ENCODE measurements around the gene NFIC. TPM values are rescaled to one million over a fixed set of nuclear protein-coding genes. Genes with fewer than 3 reads are reported as not detected.
A peak's percentile ranks its signal among the peaks of the same experiment; 100 is the strongest.

Gene NFIC
- total RNA-seq, 2 donors from 2014 or later: 111 to 196 TPM

DNA sequence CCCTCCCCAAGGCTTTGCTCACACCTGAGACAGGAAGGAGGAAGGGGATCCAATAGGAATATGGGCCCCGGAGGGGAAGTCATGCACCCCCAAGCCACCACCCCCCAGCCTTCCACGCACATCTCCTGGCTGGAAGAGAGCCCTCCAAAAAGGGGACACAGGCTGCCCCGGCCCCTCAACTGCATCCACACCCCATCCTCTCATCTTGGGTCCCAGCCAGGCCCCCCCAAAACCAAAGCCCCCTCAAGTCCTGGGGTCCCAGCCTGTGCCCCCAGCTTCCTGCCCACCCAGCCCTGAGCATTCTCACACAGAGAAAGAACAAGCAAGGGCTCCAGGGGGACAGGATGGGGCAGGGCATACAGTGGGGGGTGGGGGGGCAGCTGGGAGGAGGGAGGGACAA, 101.8 kb downstream of the NFIC start:
- Histone ChIP-seq H3K27me3 (no peaks in the 10 kb centered on the region), H3K27ac (peak overlapping the region; percentile 46 to 78), H3K9me3 (no peaks in the 10 kb centered on the region), H3K36me3 (peaks cover 12% of the 10 kb centered on the region), H3K4me3 (no peak overlapping the region), H3K4me1 (peaks cover 0 to 60% of the 10 kb centered on the region in 2 donors)
- TF ChIP-seq, protein P1, sequence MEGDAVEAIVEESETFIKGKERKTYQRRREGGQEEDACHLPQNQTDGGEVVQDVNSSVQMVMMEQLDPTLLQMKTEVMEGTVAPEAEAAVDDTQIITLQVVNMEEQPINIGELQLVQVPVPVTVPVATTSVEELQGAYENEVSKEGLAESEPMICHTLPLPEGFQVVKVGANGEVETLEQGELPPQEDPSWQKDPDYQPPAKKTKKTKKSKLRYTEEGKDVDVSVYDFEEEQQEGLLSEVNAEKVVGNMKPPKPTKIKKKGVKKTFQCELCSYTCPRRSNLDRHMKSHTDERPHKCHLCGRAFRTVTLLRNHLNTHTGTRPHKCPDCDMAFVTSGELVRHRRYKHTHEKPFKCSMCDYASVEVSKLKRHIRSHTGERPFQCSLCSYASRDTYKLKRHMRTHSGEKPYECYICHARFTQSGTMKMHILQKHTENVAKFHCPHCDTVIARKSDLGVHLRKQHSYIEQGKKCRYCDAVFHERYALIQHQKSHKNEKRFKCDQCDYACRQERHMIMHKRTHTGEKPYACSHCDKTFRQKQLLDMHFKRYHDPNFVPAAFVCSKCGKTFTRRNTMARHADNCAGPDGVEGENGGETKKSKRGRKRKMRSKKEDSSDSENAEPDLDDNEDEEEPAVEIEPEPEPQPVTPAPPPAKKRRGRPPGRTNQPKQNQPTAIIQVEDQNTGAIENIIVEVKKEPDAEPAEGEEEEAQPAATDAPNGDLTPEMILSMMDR (IDR thresholded peaks at IDR 0.05): no peak
- no peak for DNase-seq (ENCODE audit: low spot score)

DNA sequence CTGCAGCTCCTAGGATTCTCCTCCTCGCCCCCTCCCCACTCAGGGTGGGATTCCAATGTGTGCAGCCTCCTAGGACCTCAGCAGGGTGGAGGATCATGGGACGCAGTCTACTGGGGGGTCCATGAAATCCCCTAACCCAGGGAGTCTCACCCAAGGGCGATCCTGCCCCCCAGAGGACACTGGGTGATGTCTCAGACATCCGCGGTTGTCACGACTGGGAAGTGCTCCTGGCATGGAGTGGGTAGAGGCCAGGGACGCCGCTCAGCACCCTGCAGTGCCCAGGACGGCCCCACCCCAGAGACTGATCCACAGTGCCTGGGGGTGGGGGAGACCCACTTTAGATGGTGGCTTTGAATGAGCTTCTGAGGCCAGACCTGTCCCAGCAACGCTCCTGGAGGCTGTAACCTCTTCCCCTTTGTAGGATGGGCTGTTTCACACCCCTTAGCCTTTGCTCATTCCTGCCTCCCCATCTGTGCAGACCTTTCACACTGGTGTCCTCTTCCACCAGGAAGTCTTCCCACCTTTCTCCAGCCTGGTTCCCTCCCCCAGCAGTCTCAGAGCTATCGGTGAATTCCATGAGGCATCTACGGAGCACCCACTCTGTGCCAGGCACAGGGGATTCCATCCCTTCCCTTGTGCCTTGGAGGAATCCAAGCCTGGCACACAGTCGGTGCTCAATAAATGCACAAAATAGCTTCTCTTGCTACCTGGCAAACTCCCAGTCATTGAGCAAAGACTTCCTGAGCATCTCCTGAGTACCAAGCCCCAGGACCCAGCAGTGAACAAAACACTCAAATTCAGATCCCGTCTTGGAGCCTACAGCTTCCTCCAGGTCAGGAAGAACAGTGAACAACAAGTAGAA, 103.5 kb downstream of the NFIC start:
- peaks cover 0 to 44% of the 10 kb centered on the region in 2 donors for H3K4me1 ChIP-seq

DNA sequence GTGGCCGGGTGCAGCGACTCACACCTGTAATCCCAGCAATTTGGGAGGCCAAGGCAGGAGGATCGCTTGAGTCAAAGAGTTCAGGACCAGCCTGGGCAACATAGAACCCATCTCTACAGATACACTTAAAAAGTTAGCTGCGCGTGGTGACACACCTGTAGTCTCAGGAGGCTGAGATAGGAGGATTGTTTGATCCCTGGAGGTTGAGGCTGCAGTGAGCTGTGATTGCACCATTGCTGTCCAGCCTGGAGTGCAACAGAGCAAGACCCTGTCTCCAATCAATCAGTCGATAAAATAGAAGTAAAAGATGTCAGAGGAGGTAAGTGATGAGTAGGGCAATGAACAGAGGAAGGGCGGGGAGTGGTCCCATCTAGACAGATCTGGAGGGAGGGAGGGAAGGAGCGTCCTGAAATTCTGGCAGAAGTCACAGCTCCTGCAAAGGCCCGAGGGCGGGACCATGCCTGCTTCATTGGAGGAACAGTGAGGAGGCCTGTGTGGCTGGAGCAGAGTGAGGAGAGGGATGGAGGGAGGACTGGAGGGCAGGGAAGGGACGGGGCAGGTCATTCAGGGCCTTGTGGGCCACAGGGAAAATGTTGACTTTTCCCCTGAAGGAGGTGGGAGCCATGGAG, 104.2 kb downstream of the NFIC start:
- H3K27me3 ChIP-seq: no peaks in the 10 kb centered on the region
- no peaks in the 10 kb centered on the region for H3K9me3 ChIP-seq
- peak overlapping the region in 1 of 2 donors; percentile 29 for H3K27ac ChIP-seq
- H3K4me1 ChIP-seq: peaks cover 0 to 41% of the 10 kb centered on the region in 2 donors
- H3K4me3 ChIP-seq: no peak overlapping the region
- TF ChIP-seq, protein P1 (IDR thresholded peaks at IDR 0.05): no peak
- no peaks in the 10 kb centered on the region for H3K36me3 ChIP-seq
- DNase-seq (ENCODE audit: low spot score): no peak

More for the DNA sequence above, 103.5 kb downstream of the NFIC start:
- H3K27me3 ChIP-seq: no peaks in the 10 kb centered on the region
- no peak overlapping the region for H3K4me3 ChIP-seq
- no peaks in the 10 kb centered on the region for H3K9me3 ChIP-seq
- H3K36me3 ChIP-seq: no peaks in the 10 kb centered on the region
- peak overlapping the region; percentile 31 to 37 for H3K27ac ChIP-seq
- TF ChIP-seq, protein P1 (IDR thresholded peaks at IDR 0.05): peak in 1 of 2 donors; percentile 45
- no peak for DNase-seq (ENCODE audit: low spot score)

DNA sequence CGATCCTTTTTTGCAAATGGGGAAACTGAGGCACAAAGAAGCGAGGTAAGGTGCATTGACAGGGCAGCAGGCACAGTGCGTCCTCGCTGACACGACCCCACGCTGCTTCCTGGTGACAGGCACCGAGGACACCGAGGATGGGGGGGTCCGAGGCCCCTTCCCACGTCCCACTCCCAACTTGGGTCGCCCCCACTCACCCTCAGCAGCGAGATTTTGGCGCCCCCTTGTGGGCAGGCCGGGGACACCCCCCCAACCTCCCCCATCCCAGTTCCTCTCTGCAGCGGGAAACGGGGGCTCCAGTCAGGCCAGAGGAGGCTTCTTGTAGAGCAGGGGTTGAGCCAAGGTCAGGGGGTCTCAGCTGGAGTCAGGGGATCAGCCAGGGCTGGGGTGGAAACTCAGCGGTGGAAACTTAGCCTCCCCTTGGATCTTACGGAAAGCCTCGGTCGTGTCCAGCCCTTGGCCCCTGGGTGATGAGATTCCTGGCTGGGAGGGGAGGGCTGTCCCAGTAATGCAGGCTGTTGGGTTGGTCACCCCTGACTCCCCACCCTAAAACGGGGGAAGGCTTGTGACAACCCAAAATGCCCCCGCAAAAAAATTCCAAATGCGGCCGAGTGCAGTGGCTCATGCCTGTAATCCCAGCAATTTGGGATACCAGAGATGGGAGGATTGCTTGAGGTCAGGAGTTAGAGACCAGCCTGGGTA, 105.7 kb downstream of the NFIC start:
- Histone ChIP-seq H3K27ac (no peak overlapping the region), H3K27me3 (no peaks in the 10 kb centered on the region), H3K4me3 (no peak overlapping the region), H3K9me3 (no peaks in the 10 kb centered on the region), H3K4me1 (peaks cover 0 to 26% of the 10 kb centered on the region in 2 donors), H3K36me3 (no peaks in the 10 kb centered on the region)
- DNase-seq (ENCODE audit: low spot score): no peak
- TF ChIP-seq, protein P1 (IDR thresholded peaks at IDR 0.05): peak; percentile 84 to 96

DNA sequence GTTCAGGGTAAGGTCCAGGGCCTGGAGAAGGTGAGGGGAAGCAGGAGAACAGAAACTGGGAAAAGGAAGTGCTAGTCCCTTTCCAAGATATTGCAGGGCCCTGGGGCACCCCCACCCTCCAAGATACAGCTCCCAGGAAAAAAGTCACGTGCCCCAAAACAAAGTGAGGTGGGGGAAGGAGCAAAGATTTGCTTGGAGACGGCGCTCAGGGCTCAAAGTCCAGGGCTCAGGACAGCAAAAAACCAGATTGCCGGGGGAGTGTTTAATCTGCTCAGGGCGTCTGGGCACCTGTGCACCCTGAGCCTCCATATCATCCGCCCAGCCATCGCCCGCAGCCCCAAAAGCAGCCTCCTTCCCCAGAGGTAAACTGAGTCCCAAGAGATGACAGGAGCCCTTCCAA, 107.6 kb downstream of the NFIC start:
- no peak for DNase-seq (ENCODE audit: low spot score)
- TF ChIP-seq, protein P1 (IDR thresholded peaks at IDR 0.05): no peak
- Histone ChIP-seq H3K4me3 (no peak overlapping the region), H3K27me3 (no peaks in the 10 kb centered on the region), H3K36me3 (no peaks in the 10 kb centered on the region), H3K9me3 (no peaks in the 10 kb centered on the region), H3K27ac (no peak overlapping the region), H3K4me1 (peaks cover 0 to 11% of the 10 kb centered on the region in 2 donors)
